WTC11 (cell line): ENCODE measurements around the gene C10orf71.

Experiments used
- CTCF ChIP-seq: fragments of 200-600 bp; IDR thresholded peaks from 2 replicates; pipeline ENCODE4 v1.8.0; 2022; ENCODE audit warnings: antibody characterized with exemption
- E2F4 ChIP-seq: sonication (generic); formaldehyde crosslinking; IDR thresholded peaks from 2 replicates; pipeline ENCODE4 v1.8.1; 2022; ENCODE audit warnings: low read depth, mild to moderate bottlenecking, moderate library complexity, missing genetic modification reagents, borderline replicate concordance
- USF2 ChIP-seq: sonication (generic); formaldehyde crosslinking; IDR thresholded peaks from 2 replicates; pipeline ENCODE4 v1.8.1; 2023; ENCODE audit warnings: mild to moderate bottlenecking, missing genetic modification reagents, moderate library complexity
- ZNF317 ChIP-seq: sonication (generic); formaldehyde crosslinking; IDR thresholded peaks from 2 replicates; pipeline ENCODE4 v1.8.1; 2023; ENCODE audit warnings: low read depth, mild to moderate bottlenecking, moderate library complexity, missing genetic modification reagents, borderline replicate concordance
- ZNF396 ChIP-seq: fragments of 250-450 bp; sonication (Bioruptor Pico); IDR thresholded peaks from 2 replicates; pipeline ENCODE4 v1.8.0; 2021; ENCODE audit warnings: mild to moderate bottlenecking, moderate library complexity, borderline replicate concordance
- ZNF416 ChIP-seq: fragments of 250-450 bp; sonication (Bioruptor Pico); IDR thresholded peaks from 2 replicates; pipeline ENCODE4 v1.9.0; 2021; ENCODE audit warnings: mild to moderate bottlenecking, inconsistent platforms
- ZNF423 ChIP-seq: fragments of 250-450 bp; sonication (Bioruptor Pico); IDR thresholded peaks from 2 replicates; pipeline ENCODE4 v2.1.2; 2022; ENCODE audit warnings: mild to moderate bottlenecking, moderate library complexity

- TF ChIP-seq CTCF (no peak), ZNF423 (CRISPR knock-in tag) (no peak), E2F4 (CRISPR knock-in tag) (no peak), ZNF416 (CRISPR knock-in tag) (no peak), ZNF317 (CRISPR knock-in tag) (no peak), ZNF396 (no peak), USF2 (CRISPR knock-in tag) (no peak)
These were observed 27.6 kb upstream of the C10orf71 start for GRCh38 chr10:49271346-49271745.
